Measurements from ENCODE around the gene ENPP6.

ENPP6 gene

DNA sequence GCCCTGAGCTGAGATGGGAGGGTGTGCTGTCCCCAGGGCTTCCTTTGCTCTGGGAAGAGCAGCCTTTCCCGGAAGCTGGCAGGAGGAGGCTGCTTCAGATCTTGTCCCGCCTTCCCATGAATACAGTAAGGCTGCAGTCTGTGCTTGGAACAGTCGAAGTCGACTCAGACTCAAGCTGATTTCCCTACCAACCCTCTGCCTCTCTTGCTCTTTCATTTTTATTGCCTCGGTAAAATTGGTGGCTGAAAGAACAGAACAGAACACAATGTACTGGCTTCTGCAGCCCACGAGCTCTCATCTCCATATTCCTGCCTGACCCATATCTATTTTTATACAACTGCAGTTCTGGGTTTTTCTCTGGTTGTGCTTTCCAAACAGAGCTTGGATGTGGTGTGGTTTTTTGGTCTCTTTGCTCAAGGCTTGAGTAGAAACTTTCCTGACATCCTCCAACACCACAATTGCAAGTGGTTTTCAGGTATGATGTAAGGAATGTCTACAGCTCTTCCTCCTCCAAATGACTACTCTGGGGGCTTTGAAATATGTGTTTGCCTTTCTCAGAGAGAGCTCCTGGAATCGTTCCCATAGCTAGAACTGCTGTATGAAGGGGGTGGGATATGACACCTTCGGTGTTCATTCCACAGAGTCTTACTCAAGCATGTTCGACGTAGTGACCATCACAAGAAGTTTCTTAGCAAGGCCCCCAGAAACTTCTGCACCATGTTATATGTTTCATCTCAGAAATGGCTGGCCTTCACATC lies 61.3 kb downstream of the ENPP6 start:
- Histone ChIP-seq H2AFZ (ENCODE audit: low read length) (no peak overlapping the region), H3F3A (ENCODE audit: low read depth) (no peaks in the 10 kb centered on the region), H3K9me3 (ENCODE audit: insufficient read depth, low read depth, low read length) (no peaks in the 10 kb centered on the region), H3K9ac (ENCODE audit: low read depth, low read length, poor library complexity, severe bottlenecking) (no peak overlapping the region), H3K4me3 (ENCODE audit: low read length, poor library complexity, severe bottlenecking) (no peak overlapping the region), H3K4me1 (ENCODE audit: insufficient read depth, low read length, poor library complexity, severe bottlenecking) (no peaks in the 10 kb centered on the region), H3K36me3 (ENCODE audit: insufficient read depth, low read length) (no peaks in the 10 kb centered on the region), H3K9me2 (replicated peaks; ENCODE audit: low read depth, low read length) (no peaks in the 10 kb centered on the region), H3K27me3 (ENCODE audit: insufficient read depth, low read length, poor library complexity, severe bottlenecking) (no peaks in the 10 kb centered on the region), H3K4me2 (ENCODE audit: low read depth, low read length, poor library complexity, severe bottlenecking) (no peak overlapping the region), H3K79me2 (ENCODE audit: insufficient read depth, low read length) (no peaks in the 10 kb centered on the region), H4K20me1 (ENCODE audit: insufficient read depth, low read length, poor library complexity, severe bottlenecking) (no peaks in the 10 kb centered on the region)
- no peak for TF ChIP-seq EZH2phosphoT487 (IDR thresholded peaks at IDR 0.05; ENCODE audit: borderline replicate concordance)
- TF ChIP-seq, protein P1, sequence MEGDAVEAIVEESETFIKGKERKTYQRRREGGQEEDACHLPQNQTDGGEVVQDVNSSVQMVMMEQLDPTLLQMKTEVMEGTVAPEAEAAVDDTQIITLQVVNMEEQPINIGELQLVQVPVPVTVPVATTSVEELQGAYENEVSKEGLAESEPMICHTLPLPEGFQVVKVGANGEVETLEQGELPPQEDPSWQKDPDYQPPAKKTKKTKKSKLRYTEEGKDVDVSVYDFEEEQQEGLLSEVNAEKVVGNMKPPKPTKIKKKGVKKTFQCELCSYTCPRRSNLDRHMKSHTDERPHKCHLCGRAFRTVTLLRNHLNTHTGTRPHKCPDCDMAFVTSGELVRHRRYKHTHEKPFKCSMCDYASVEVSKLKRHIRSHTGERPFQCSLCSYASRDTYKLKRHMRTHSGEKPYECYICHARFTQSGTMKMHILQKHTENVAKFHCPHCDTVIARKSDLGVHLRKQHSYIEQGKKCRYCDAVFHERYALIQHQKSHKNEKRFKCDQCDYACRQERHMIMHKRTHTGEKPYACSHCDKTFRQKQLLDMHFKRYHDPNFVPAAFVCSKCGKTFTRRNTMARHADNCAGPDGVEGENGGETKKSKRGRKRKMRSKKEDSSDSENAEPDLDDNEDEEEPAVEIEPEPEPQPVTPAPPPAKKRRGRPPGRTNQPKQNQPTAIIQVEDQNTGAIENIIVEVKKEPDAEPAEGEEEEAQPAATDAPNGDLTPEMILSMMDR (conservative IDR thresholded peaks at IDR 0.05; ENCODE audit: low read length), result no peak

DNA sequence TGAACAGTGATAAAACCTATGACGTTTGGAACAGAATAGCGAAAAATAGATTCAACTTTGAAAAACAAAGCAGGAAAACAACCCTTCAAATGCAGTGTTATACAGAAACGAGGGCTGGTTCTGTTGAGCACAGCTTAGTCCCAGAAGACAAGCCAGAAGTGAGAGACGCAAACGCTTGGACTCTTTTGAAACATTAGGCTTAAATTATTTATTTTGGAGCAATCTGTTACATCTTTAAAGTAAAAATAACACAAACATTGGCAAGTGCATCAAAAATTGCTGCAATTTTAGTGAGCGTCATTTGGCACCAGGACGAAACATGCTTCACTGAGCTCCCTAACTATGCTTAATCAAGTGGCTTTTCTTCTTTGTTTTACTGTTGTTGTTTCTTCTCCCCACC lies 63.5 kb downstream of the ENPP6 start:
- no peaks in the 10 kb centered on the region for H3K9me2 ChIP-seq (replicated peaks; ENCODE audit: low read depth, low read length)
- no peak overlapping the region for H3K9ac ChIP-seq (ENCODE audit: low read depth, low read length, poor library complexity, severe bottlenecking)
- no peak overlapping the region for H3K4me3 ChIP-seq (ENCODE audit: low read length, poor library complexity, severe bottlenecking)
- no peak overlapping the region for H3K4me2 ChIP-seq (ENCODE audit: low read depth, low read length, poor library complexity, severe bottlenecking)
- no peaks in the 10 kb centered on the region for H3K9me3 ChIP-seq (ENCODE audit: insufficient read depth, low read depth, low read length)
- H2AFZ ChIP-seq (ENCODE audit: low read length), result no peak overlapping the region
- H3F3A ChIP-seq (ENCODE audit: low read depth), result no peaks in the 10 kb centered on the region
- no peaks in the 10 kb centered on the region for H3K4me1 ChIP-seq (ENCODE audit: insufficient read depth, low read length, poor library complexity, severe bottlenecking)
- H4K20me1 ChIP-seq (ENCODE audit: insufficient read depth, low read length, poor library complexity, severe bottlenecking), result no peaks in the 10 kb centered on the region
- TF ChIP-seq EZH2phosphoT487 (IDR thresholded peaks at IDR 0.05; ENCODE audit: borderline replicate concordance), result no peak
- TF ChIP-seq, protein P1 (conservative IDR thresholded peaks at IDR 0.05; ENCODE audit: low read length), result no peak
- H3K27me3 ChIP-seq (ENCODE audit: insufficient read depth, low read length, poor library complexity, severe bottlenecking), result no peaks in the 10 kb centered on the region
- no peaks in the 10 kb centered on the region for H3K36me3 ChIP-seq (ENCODE audit: insufficient read depth, low read length)
- no peaks in the 10 kb centered on the region for H3K79me2 ChIP-seq (ENCODE audit: insufficient read depth, low read length)

DNA sequence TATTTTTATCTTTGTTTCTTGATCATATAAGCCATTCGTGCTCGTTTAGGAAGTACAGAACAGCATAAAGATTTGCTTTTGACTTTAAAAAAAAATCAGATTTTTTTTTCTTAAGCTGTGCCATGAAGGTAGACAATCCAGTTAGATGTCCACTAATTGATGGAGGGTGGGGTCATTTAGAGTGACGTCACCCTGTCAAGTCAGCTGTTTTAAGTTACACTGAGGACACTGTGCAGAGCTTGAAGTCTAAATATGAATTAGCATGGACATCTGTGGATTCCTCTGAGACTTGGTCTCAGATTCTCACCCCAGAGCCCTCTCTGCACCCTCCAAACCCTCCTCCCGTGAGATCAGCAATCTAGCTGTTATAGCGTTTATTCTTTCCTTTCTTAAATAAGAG lies 63.9 kb downstream of the ENPP6 start:
- H3K9me2 ChIP-seq (replicated peaks; ENCODE audit: low read depth, low read length), result no peaks in the 10 kb centered on the region

More for the DNA sequence above, 63.9 kb downstream of the ENPP6 start:
- peaks cover 2% of the 10 kb centered on the region for H3K4me1 ChIP-seq (ENCODE audit: insufficient read depth, low read length, poor library complexity, severe bottlenecking)
- no peak overlapping the region for H3K4me3 ChIP-seq (ENCODE audit: low read length, poor library complexity, severe bottlenecking)
- H3K9ac ChIP-seq (ENCODE audit: low read depth, low read length, poor library complexity, severe bottlenecking), result no peak overlapping the region
- H3K9me3 ChIP-seq (ENCODE audit: insufficient read depth, low read depth, low read length), result no peaks in the 10 kb centered on the region
- no peaks in the 10 kb centered on the region for H3K79me2 ChIP-seq (ENCODE audit: insufficient read depth, low read length)
- H3K36me3 ChIP-seq (ENCODE audit: insufficient read depth, low read length), result no peaks in the 10 kb centered on the region
- TF ChIP-seq, protein P1 (conservative IDR thresholded peaks at IDR 0.05; ENCODE audit: low read length), result no peak
- no peak for TF ChIP-seq EZH2phosphoT487 (IDR thresholded peaks at IDR 0.05; ENCODE audit: borderline replicate concordance)
- H3F3A ChIP-seq (ENCODE audit: low read depth), result no peaks in the 10 kb centered on the region
- no peak overlapping the region for H2AFZ ChIP-seq (ENCODE audit: low read length)
- H3K4me2 ChIP-seq (ENCODE audit: low read depth, low read length, poor library complexity, severe bottlenecking), result no peak overlapping the region
- no peaks in the 10 kb centered on the region for H4K20me1 ChIP-seq (ENCODE audit: insufficient read depth, low read length, poor library complexity, severe bottlenecking)
- H3K27me3 ChIP-seq (ENCODE audit: insufficient read depth, low read length, poor library complexity, severe bottlenecking), result no peaks in the 10 kb centered on the region
